OCI-LY7 (cell line): Measurements from ENCODE around the gene ARAP1. TPM values are rescaled to one million over a fixed set of nuclear protein-coding genes. Genes with fewer than 3 reads are reported as not detected.

Source experiments
- BruUV-seq: library from RNA; stranded (reverse); fragments of 400-500 nt; replicated peaks from 2 replicates; lab custom pipeline; 2021; lab: Mats Ljungman, UMichigan
- CTCF ChIA-PET: fragments of 300-600 bp; sonication (Branson Sonifier 250); formaldehyde crosslinking; loops from one replicate; lab custom pipeline; 2022; ENCODE audit warnings: antibody characterized with exemption; ENCODE audit not compliant: unreplicated experiment; lab: Charles Lee
- POLR2A ChIA-PET: fragments of 300-600 bp; sonication (Branson Sonifier 250); formaldehyde crosslinking; loops from one replicate; lab custom pipeline; 2022; ENCODE audit warnings: antibody characterized with exemption; lab: Charles Lee
- DNase-seq: peaks from one replicate; pipeline ENCODE4 v3.0.0-alpha.2; 2015; ENCODE audit warnings: low spot score
- H2AFZ ChIP-seq: fragments of 200-600 bp; sonication (generic), shearing (Covaris generic); 2 replicates; pipeline ENCODE4 v1.6.1; 2014; ENCODE audit warnings: mild to moderate bottlenecking, antibody characterized with exemption, low read length, moderate library complexity
- H3K27ac ChIP-seq: fragments of 200-600 bp; sonication (generic); 2 replicates; pipeline ENCODE4 v1.5.1; 2014; ENCODE audit warnings: mixed run types, low read depth, mild to moderate bottlenecking, moderate library complexity, low read length, inconsistent platforms; ENCODE audit not compliant: poor library complexity, severe bottlenecking
- H3K36me3 ChIP-seq: fragments of 200-600 bp; sonication (generic); 2 replicates; pipeline ENCODE4 v1.6.1; 2014; ENCODE audit warnings: mild to moderate bottlenecking, antibody characterized with exemption, low read length, moderate library complexity, mixed read lengths; ENCODE audit not compliant: insufficient read depth
- H3K4me1 ChIP-seq: fragments of 200-600 bp; sonication (generic); 2 replicates; pipeline ENCODE4 v1.5.1; 2014; ENCODE audit warnings: mild to moderate bottlenecking, low read length; ENCODE audit not compliant: insufficient read depth, poor library complexity, severe bottlenecking
- H3K4me2 ChIP-seq: fragments of 200-600 bp; sonication (generic); 2 replicates; pipeline ENCODE4 v1.6.1; 2014; ENCODE audit warnings: mild to moderate bottlenecking, low read length
- H3K4me3 ChIP-seq: fragments of 200-600 bp; sonication (generic); 2 replicates; pipeline ENCODE4 v1.5.1; 2014; ENCODE audit warnings: mild to moderate bottlenecking, low read depth, low read length; ENCODE audit not compliant: poor library complexity, severe bottlenecking
- H3K79me2 ChIP-seq: fragments of 200-600 bp; sonication (generic); 2 replicates; pipeline ENCODE4 v1.6.1; 2016; ENCODE audit warnings: low read depth, mild to moderate bottlenecking, low read length, moderate library complexity, mixed read lengths; ENCODE audit not compliant: insufficient read depth
- H3K9me2 ChIP-seq: fragments of 200-600 bp; sonication (generic); 2 replicates; pipeline ENCODE4 v1.6.1; 2016; ENCODE audit warnings: mild to moderate bottlenecking, low read length, mixed read lengths; ENCODE audit not compliant: insufficient read depth
- H3K9me3 ChIP-seq: fragments of 200-600 bp; sonication (generic); 2 replicates; pipeline ENCODE4 v1.6.1; 2014; ENCODE audit warnings: mild to moderate bottlenecking, mixed run types, low read length, mixed read lengths
- H4K20me1 ChIP-seq: fragments of 200-600 bp; sonication (generic); 2 replicates; pipeline ENCODE4 v1.6.1; 2014; ENCODE audit warnings: mild to moderate bottlenecking, antibody characterized with exemption, low read length, moderate library complexity, mixed read lengths; ENCODE audit not compliant: insufficient read depth
- EZH2phosphoT487 ChIP-seq: fragments of 200-600 bp; sonication (generic); IDR thresholded peaks from 2 replicates; pipeline ENCODE4 v1.6.1; 2018; ENCODE audit warnings: low read depth, borderline replicate concordance, mild to moderate bottlenecking, mixed run types, antibody characterized with exemption, low read length, moderate library complexity, mixed read lengths
- intact Hi-C: fragments of 100-400 bp; cut with micrococcal nuclease; formaldehyde crosslinking; loops from one replicate; pipeline ENCODE4 v1.10.0; 2022; ENCODE audit not compliant: unreplicated experiment
- total RNA-seq, 2 experiments: library from RNA; depleted of rRNA in 1 of 2; stranded (reverse); fragments of >200 nt in 1 of 2; shearing (Covaris generic) in 1 of 2; gene quantifications; 2 replicates each; pipeline ENCODE4 v1.2.3, GENCODE V29; 2014 to 2022
- TF ChIP-seq, protein P1 (sequence below): fragments of 200-600 bp; sonication (generic); conservative IDR thresholded peaks from 2 replicates; pipeline ENCODE4 v1.5.1; 2014; ENCODE audit warnings: mild to moderate bottlenecking, antibody characterized with exemption, low read length, moderate library complexity, mixed read lengths

Gene ARAP1
- total RNA-seq, 2 experiments from 2014 or later: 65.6 to 106 TPM

DNA sequence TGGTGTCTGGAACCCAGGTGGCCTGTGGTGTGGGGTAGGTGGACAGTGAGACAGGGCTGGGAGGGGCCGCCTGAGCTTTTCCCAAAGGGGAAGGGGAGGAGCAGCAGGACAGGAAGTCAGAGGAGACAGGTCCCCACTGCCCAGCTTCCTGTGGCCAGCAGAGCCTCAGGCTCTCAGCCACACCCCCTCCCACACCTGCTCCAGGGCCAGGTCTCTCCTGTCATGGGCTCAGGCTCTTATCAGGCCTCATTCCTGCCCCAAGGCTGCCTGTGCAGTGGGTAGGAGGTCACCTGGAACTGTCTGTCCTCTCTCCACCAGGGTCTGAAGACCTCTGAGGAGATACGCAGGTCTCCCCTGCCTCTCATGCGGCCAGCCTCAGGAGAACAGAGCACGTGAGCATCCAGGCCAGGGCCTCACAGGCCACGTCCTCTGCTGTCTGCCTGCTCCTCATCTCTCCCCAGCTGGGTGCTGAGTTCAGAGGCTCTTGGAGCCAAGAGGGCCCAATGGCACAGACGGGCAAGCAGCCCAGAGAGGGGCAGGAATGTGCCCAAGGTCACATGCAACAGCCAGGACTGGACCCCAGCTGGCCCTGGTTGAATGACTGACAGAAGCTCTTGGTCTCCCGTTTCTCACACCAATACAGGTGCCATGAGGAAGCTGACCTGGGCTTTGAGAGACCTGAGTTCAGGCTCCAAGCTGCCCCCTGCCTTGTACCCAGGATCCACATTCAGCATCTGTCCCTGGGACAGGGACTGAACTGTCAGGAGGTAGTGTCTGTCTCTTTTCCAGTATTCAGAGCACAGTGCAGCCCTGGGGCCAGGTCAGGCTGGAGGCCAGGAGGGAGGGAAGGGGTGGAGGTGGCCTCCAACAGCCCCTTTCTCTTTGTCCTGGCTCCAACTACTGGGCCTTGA lies 24.9 kb upstream of the ARAP1 start:
- Histone ChIP-seq H3K27ac (no peak overlapping the region), H3K79me2 (no peaks in the 10 kb centered on the region)
- intact Hi-C loops: no loop called here

DNA sequence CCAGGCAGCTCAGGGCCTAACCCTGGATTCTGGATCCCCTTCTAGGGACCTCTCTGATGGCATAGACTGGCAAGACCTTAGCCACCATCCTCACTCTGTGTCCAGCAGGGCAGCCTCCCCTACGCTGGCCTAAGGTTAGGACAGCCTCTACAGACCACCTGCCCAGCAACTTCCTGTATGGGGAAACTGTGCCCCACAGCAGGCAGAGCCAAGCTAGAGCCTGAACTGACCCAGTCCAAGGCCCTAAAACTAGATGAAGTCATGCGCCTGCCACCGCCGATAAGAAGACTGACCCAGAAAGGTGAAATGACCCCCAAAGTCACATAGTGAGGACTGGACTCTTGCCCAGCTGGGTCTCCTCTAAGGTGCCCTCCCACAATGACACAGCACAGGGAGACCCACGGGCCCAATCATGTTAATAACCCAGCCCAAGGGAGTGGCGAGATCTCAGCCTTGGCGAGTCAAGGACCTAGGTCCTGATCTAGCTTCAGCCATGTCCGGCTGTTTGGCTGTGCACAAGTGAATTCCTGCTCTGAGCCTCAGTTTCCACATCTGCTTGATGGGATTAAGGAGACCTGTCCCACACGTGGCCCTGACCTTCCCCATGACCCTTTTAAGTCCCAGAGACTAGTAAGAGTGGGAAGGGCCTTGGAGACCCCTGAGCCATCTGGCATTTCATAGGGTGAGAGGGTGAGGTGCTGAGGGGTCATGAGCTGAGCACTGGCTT lies 24.1 kb upstream of the ARAP1 start:
- POLR2A ChIA-PET: interaction anchor here (1.0 kb wide), 1 partner anchor 16 kb away, joined by 4 read pairs; no protein-coding TSS in a partner anchor
- no peak overlapping the region for H3K4me3 ChIP-seq
- TF ChIP-seq, protein P1, sequence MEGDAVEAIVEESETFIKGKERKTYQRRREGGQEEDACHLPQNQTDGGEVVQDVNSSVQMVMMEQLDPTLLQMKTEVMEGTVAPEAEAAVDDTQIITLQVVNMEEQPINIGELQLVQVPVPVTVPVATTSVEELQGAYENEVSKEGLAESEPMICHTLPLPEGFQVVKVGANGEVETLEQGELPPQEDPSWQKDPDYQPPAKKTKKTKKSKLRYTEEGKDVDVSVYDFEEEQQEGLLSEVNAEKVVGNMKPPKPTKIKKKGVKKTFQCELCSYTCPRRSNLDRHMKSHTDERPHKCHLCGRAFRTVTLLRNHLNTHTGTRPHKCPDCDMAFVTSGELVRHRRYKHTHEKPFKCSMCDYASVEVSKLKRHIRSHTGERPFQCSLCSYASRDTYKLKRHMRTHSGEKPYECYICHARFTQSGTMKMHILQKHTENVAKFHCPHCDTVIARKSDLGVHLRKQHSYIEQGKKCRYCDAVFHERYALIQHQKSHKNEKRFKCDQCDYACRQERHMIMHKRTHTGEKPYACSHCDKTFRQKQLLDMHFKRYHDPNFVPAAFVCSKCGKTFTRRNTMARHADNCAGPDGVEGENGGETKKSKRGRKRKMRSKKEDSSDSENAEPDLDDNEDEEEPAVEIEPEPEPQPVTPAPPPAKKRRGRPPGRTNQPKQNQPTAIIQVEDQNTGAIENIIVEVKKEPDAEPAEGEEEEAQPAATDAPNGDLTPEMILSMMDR: no peak
- TF ChIP-seq EZH2phosphoT487: no peak
- H3K36me3 ChIP-seq: no peaks in the 10 kb centered on the region
- no TSS peak for BruUV-seq
- no peak overlapping the region for H3K27ac ChIP-seq
- H4K20me1 ChIP-seq: no peaks in the 10 kb centered on the region
- no peak overlapping the region for H2AFZ ChIP-seq
- no peak overlapping the region for H3K4me2 ChIP-seq
- no peaks in the 10 kb centered on the region for H3K79me2 ChIP-seq
- intact Hi-C loops: no loop called here
- H3K9me3 ChIP-seq: no peaks in the 10 kb centered on the region
- DNase-seq: no peak
- no peaks in the 10 kb centered on the region for H3K4me1 ChIP-seq
- CTCF ChIA-PET: no interaction called here
- no peaks in the 10 kb centered on the region for H3K9me2 ChIP-seq

More for the DNA sequence above, 24.9 kb upstream of the ARAP1 start:
- TF ChIP-seq, protein P1: no peak
- TF ChIP-seq EZH2phosphoT487: no peak
- Histone ChIP-seq H4K20me1 (no peaks in the 10 kb centered on the region), H3K4me2 (no peak overlapping the region), H3K9me3 (no peaks in the 10 kb centered on the region), H3K36me3 (no peaks in the 10 kb centered on the region), H2AFZ (no peak overlapping the region), H3K9me2 (no peaks in the 10 kb centered on the region), H3K4me1 (peaks cover 3% of the 10 kb centered on the region), H3K4me3 (no peak overlapping the region)
- POLR2A ChIA-PET: interaction anchor here (0.5 to 1.0 kb wide), 3 partner anchors 15 to 42 kb away, joined by 3 to 4 read pairs (median 3); no protein-coding TSS in a partner anchor
- CTCF ChIA-PET: no interaction called here
- BruUV-seq: no TSS peak
- no peak for DNase-seq
